ENCODE measurements around the gene ADAP1.

The ADAP1 gene

DNA sequence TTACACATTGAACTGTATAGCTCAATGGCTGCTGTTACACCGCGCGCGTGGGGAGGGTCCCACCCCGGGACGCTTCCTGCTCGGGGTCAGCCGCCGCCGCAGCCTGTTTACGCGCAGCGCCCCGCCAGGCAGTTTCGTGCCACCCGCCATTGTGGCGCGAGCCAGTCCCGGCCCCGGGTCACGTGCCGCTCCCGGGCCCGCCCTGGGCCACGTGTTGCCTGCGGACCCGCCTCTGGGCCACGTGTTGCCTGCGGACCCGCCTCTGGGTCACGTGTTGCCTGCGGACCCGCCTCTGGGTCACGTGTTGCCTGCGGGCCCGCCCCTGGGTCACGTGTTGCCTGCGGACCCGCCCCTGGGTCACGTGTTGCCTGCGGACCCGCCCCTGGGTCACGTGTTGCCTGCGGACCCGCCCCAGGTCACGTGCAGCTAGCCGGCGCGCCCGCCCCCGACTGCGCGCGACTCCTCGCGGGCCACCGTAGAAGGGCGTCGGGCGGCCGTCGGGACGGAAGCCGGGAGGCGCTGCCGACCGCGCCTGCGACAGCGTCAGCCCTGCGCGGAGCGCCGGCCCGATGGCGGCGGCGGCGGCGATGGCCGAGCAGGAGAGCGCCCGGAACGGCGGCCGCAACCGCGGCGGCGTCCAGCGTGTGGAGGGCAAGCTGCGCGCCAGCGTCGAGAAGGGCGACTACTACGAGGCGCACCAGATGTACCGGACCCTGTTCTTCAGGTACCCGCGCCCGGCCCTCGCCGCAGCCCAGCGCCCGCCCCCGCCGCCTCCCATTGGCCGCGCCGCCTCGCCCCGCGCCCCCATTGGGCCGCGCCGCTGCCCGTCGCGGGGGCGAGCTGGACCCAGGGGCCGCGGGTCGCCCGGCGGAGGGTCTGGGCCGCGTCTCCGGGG lies 78.2 kb downstream of the ADAP1 start, which contains the start of gene GET4:
Gene GET4 (plus strand): TSS at position 478 of the 895 bp plus-strand sequence. CDS start 92 bp downstream, at position 570.
- no peaks in the 10 kb centered on the region for H3K9me3 ChIP-seq (ENCODE audit: insufficient read depth, low read length)
- H4K20me1 ChIP-seq (ENCODE audit: low read depth, low read length), result peaks cover 1% of the 10 kb centered on the region; the same call in 1 of the 2 replicates
- TF ChIP-seq, protein P1, sequence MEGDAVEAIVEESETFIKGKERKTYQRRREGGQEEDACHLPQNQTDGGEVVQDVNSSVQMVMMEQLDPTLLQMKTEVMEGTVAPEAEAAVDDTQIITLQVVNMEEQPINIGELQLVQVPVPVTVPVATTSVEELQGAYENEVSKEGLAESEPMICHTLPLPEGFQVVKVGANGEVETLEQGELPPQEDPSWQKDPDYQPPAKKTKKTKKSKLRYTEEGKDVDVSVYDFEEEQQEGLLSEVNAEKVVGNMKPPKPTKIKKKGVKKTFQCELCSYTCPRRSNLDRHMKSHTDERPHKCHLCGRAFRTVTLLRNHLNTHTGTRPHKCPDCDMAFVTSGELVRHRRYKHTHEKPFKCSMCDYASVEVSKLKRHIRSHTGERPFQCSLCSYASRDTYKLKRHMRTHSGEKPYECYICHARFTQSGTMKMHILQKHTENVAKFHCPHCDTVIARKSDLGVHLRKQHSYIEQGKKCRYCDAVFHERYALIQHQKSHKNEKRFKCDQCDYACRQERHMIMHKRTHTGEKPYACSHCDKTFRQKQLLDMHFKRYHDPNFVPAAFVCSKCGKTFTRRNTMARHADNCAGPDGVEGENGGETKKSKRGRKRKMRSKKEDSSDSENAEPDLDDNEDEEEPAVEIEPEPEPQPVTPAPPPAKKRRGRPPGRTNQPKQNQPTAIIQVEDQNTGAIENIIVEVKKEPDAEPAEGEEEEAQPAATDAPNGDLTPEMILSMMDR (IDR thresholded peaks at IDR 0.05; ENCODE audit: insufficient read depth, low read length, poor library complexity, severe bottlenecking), result peak; percentile 15
- no peak for TF ChIP-seq EZH2phosphoT487 (conservative IDR thresholded peaks at IDR 0.05; ENCODE audit: low read length)
- no peaks in the 10 kb centered on the region for H3K9me2 ChIP-seq (replicated peaks; ENCODE audit: insufficient read depth, low read length)
- H3K4me3 ChIP-seq (ENCODE audit: insufficient read depth, low read length, poor library complexity, severe bottlenecking), result peak within 1 kb of the TSS; percentile 87
- H3F3A ChIP-seq (ENCODE audit: insufficient read depth), result peaks cover 20% of the 10 kb centered on the region
- no peaks in the 10 kb centered on the region; the same call in 1 of the 2 replicates for H3K36me3 ChIP-seq (ENCODE audit: low read length)
- peak within 1 kb of the TSS; percentile 39 for H3K27ac ChIP-seq (ENCODE audit: low read depth, low read length)
- H3K27me3 ChIP-seq (ENCODE audit: low read length), result no peaks in the 10 kb centered on the region
- H3K4me2 ChIP-seq (ENCODE audit: low read depth, low read length, poor library complexity, severe bottlenecking), result peak within 1 kb of the TSS; percentile 79
- peak within 1 kb of the TSS; percentile 80 for H3K9ac ChIP-seq (ENCODE audit: low read length)
- H2AFZ ChIP-seq (ENCODE audit: low read depth, low read length, severe bottlenecking), result peak within 1 kb of the TSS; percentile 39
- peaks cover 44% of the 10 kb centered on the region for H3K79me2 ChIP-seq (ENCODE audit: insufficient read depth, low read length)

DNA sequence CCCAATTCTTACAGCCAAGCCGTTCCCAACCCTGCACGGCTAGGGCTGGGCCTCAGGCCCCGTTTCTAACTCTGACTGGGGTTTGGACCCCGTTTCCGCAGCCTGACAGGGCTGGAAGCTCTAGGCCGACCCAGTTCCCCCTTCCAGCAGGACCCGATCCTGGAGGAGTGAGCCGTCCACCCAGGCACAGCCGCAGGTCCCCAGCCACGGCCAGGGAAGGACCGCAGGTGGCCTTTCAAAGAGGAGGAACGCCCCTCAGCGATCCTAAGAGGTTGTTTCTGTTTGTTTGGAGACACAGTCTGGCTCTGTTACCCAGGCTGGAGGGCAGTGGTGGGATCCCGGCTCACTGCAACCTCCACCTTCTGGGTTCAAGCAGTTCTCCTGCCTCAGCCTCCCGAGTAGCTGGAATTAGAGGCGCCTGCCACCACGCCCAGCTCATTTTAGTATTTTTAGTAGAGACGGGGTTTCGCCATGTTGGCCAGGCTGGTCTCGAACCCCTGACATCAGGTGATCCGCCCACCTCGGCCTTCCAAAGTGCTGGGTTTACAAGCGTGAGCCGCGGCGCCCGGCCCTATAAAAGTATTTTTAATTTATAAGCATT lies 78.9 kb downstream of the ADAP1 start:
- peak overlapping the region; percentile 51 for H3K4me2 ChIP-seq (ENCODE audit: low read depth, low read length, poor library complexity, severe bottlenecking)
- H3K9ac ChIP-seq (ENCODE audit: low read length), result peak overlapping the region; percentile 18
- H3K36me3 ChIP-seq (ENCODE audit: low read length), result no peaks in the 10 kb centered on the region; the same call in 1 of the 2 replicates
- H3K79me2 ChIP-seq (ENCODE audit: insufficient read depth, low read length), result peaks cover 36% of the 10 kb centered on the region
- TF ChIP-seq, protein P1 (IDR thresholded peaks at IDR 0.05; ENCODE audit: insufficient read depth, low read length, poor library complexity, severe bottlenecking), result no peak
- no peak for TF ChIP-seq EZH2phosphoT487 (conservative IDR thresholded peaks at IDR 0.05; ENCODE audit: low read length)
- peaks cover 20% of the 10 kb centered on the region for H3F3A ChIP-seq (ENCODE audit: insufficient read depth)
- H2AFZ ChIP-seq (ENCODE audit: low read depth, low read length, severe bottlenecking), result peak overlapping the region; percentile 39
- H3K27me3 ChIP-seq (ENCODE audit: low read length), result no peaks in the 10 kb centered on the region
- H3K27ac ChIP-seq (ENCODE audit: low read depth, low read length), result peak overlapping the region; percentile 34; the same call in 1 of the 2 replicates
- H4K20me1 ChIP-seq (ENCODE audit: low read depth, low read length), result no peaks in the 10 kb centered on the region
- H3K9me2 ChIP-seq (replicated peaks; ENCODE audit: insufficient read depth, low read length), result no peaks in the 10 kb centered on the region
- H3K4me3 ChIP-seq (ENCODE audit: insufficient read depth, low read length, poor library complexity, severe bottlenecking), result peak overlapping the region; percentile 21
- H3K9me3 ChIP-seq (ENCODE audit: insufficient read depth, low read length), result no peaks in the 10 kb centered on the region

DNA sequence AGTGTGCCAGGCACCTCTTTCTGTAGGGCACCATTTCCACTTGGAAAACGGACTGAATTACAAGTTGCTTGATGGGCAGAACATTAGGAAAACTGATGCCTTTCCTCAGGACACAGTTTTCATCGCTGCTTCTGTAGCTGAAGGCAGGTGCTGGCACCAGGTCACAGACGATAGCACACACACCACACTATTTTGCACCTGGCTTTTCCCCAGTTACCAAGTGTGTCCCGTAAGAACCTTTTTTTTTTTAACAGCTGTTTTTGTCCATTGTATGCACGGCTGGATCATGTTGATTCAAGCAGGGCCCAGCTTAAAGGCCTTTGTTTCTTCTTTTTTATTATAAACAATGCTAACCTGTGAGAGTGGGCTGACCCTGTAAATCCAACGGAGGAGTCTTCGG lies 79.4 kb downstream of the ADAP1 start:
- no peaks in the 10 kb centered on the region; the same call in 1 of the 2 replicates for H3K36me3 ChIP-seq (ENCODE audit: low read length)
- H3K9me3 ChIP-seq (ENCODE audit: insufficient read depth, low read length), result no peaks in the 10 kb centered on the region
- H3K27ac ChIP-seq (ENCODE audit: low read depth, low read length), result peak overlapping the region; percentile 34; the same call in 1 of the 2 replicates
- H2AFZ ChIP-seq (ENCODE audit: low read depth, low read length, severe bottlenecking), result no peak overlapping the region
- H3K27me3 ChIP-seq (ENCODE audit: low read length), result no peaks in the 10 kb centered on the region
- no peaks in the 10 kb centered on the region for H3K9me2 ChIP-seq (replicated peaks; ENCODE audit: insufficient read depth, low read length)
- TF ChIP-seq, protein P1 (IDR thresholded peaks at IDR 0.05; ENCODE audit: insufficient read depth, low read length, poor library complexity, severe bottlenecking), result no peak
- no peak overlapping the region for H3K4me2 ChIP-seq (ENCODE audit: low read depth, low read length, poor library complexity, severe bottlenecking)
- no peak overlapping the region for H3K4me3 ChIP-seq (ENCODE audit: insufficient read depth, low read length, poor library complexity, severe bottlenecking)
- peaks cover 31% of the 10 kb centered on the region for H3K79me2 ChIP-seq (ENCODE audit: insufficient read depth, low read length)
- peak overlapping the region; percentile 18; the same call in 1 of the 2 replicates for H3K9ac ChIP-seq (ENCODE audit: low read length)
- H4K20me1 ChIP-seq (ENCODE audit: low read depth, low read length), result no peaks in the 10 kb centered on the region
- H3F3A ChIP-seq (ENCODE audit: insufficient read depth), result peaks cover 20% of the 10 kb centered on the region
